DND-41 (cell line): ENCODE measurements around the gene EDEM3.

Experiments used
- ATAC-seq: fragments of 200-7000 bp; cut with Tn5 transposase; 3 replicates; pipeline ENCODE4 v1.9.1; 2021; ENCODE audit warnings: low read depth; ENCODE audit not compliant: insufficient read depth
- DNase-seq: peaks from one replicate; pipeline ENCODE4 v3.0.0-alpha.2; 2020
- H2AFZ ChIP-seq: 2 replicates; pipeline ENCODE4 v1.6.0; 2012; ENCODE audit warnings: low read depth, low read length
- H3K27ac ChIP-seq: 2 replicates; pipeline ENCODE4 v1.5.1; 2012; ENCODE audit warnings: low read length, inconsistent platforms
- H3K27me3 ChIP-seq: fragments of 200-600 bp; sonication (generic); 2 replicates; pipeline ENCODE4 v1.6.0; 2012; ENCODE audit warnings: low read length, mild to moderate bottlenecking, inconsistent platforms; ENCODE audit not compliant: insufficient read depth, poor library complexity
- H3K36me3 ChIP-seq: 2 replicates; pipeline ENCODE4 v1.5.1; 2012; ENCODE audit warnings: low read length, inconsistent platforms; ENCODE audit not compliant: insufficient read depth
- H3K4me1 ChIP-seq: 2 replicates; pipeline ENCODE4 v1.5.1; 2012; ENCODE audit warnings: mild to moderate bottlenecking, low read length; ENCODE audit not compliant: insufficient read depth
- H3K4me2 ChIP-seq: 2 replicates; pipeline ENCODE4 v1.6.0; 2012; ENCODE audit warnings: mild to moderate bottlenecking, moderate library complexity, low read length, inconsistent platforms; ENCODE audit not compliant: insufficient read depth
- H3K4me3 ChIP-seq, 2 experiments: fragments of 200-600 bp in 1 of 2; shearing (Covaris generic) in 1 of 2; 2 replicates each; pipeline ENCODE4 v1.5.1; 2012 to 2016; ENCODE audit warnings: inconsistent platforms in 2 of 2, low read length in 2 of 2, mild to moderate bottlenecking in 2 of 2, low read depth in 1 of 2, moderate library complexity in 1 of 2
- H3K79me2 ChIP-seq: 2 replicates; pipeline ENCODE4 v1.6.0; 2012; ENCODE audit warnings: low read length, inconsistent platforms; ENCODE audit not compliant: insufficient read depth
- H3K9ac ChIP-seq: 2 replicates; pipeline ENCODE4 v1.6.0; 2012; ENCODE audit warnings: low read depth, mild to moderate bottlenecking, inconsistent platforms, low read length, moderate library complexity
- H3K9me3 ChIP-seq: 2 replicates; pipeline ENCODE4 v1.5.1; 2012; ENCODE audit warnings: low read length, moderate library complexity, mild to moderate bottlenecking, inconsistent platforms; ENCODE audit not compliant: insufficient read depth, severe bottlenecking
- H4K20me1 ChIP-seq: 2 replicates; pipeline ENCODE4 v1.6.0; 2012; ENCODE audit warnings: low read length; ENCODE audit not compliant: insufficient read depth
- EZH2 ChIP-seq: IDR thresholded peaks from 3 replicates; pipeline ENCODE4 v1.6.1; 2012; ENCODE audit warnings: borderline replicate concordance, low read depth, mild to moderate bottlenecking, moderate library complexity, low read length, inconsistent platforms; ENCODE audit not compliant: severe bottlenecking
- TF ChIP-seq, protein P1 (sequence below): IDR thresholded peaks from 2 replicates; pipeline ENCODE4 v1.5.1; 2012; ENCODE audit warnings: borderline replicate concordance, low read length, moderate library complexity, mild to moderate bottlenecking; ENCODE audit not compliant: poor library complexity, severe bottlenecking; ENCODE audit errors: extremely low read depth

EDEM3 gene

DNA sequence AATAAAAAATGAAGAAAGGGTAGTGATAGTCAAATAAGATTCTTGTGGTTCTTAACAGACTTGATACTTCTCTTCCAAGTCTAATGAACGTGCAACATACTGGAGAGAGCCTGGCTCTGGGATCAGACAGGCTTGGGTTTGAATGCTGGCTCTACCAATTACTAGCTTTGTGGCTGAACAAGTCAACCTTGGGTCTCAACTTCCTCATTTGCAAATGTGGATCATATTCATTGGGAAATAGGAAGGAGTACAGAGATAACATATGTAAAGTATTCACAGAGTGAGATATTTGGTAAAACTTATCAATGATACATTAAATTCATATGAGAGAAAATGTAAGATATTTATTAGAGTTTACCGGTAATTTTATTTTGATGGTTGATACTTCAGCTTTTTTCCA lies 2.0 kb downstream of the EDEM3 start:
- H3K4me1 ChIP-seq: peaks cover 45% of the 10 kb centered on the region
- ATAC-seq: no peak
- no peak overlapping the region for H2AFZ ChIP-seq
- H4K20me1 ChIP-seq: no peaks in the 10 kb centered on the region
- peaks cover 47% of the 10 kb centered on the region for H3K79me2 ChIP-seq
- no peak for DNase-seq
- TF ChIP-seq EZH2: no peak
- TF ChIP-seq, protein P1, sequence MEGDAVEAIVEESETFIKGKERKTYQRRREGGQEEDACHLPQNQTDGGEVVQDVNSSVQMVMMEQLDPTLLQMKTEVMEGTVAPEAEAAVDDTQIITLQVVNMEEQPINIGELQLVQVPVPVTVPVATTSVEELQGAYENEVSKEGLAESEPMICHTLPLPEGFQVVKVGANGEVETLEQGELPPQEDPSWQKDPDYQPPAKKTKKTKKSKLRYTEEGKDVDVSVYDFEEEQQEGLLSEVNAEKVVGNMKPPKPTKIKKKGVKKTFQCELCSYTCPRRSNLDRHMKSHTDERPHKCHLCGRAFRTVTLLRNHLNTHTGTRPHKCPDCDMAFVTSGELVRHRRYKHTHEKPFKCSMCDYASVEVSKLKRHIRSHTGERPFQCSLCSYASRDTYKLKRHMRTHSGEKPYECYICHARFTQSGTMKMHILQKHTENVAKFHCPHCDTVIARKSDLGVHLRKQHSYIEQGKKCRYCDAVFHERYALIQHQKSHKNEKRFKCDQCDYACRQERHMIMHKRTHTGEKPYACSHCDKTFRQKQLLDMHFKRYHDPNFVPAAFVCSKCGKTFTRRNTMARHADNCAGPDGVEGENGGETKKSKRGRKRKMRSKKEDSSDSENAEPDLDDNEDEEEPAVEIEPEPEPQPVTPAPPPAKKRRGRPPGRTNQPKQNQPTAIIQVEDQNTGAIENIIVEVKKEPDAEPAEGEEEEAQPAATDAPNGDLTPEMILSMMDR: no peak
- no peaks in the 10 kb centered on the region for H3K27me3 ChIP-seq
- H3K4me2 ChIP-seq: peak overlapping the region; percentile 79
- peak overlapping the region; percentile 81; the same call in 1 of the 2 replicates for H3K27ac ChIP-seq
- peaks cover 3% of the 10 kb centered on the region; the same call in 1 of the 2 replicates for H3K36me3 ChIP-seq
- H3K9me3 ChIP-seq: no peaks in the 10 kb centered on the region
- peak overlapping the region; percentile 64 to 85; a peak in 2 of 4 replicates for H3K4me3 ChIP-seq
- 0 out of 2 replicates have a peak overlapping the region, but pooled peaks have one; percentile 81 for H3K9ac ChIP-seq

DNA sequence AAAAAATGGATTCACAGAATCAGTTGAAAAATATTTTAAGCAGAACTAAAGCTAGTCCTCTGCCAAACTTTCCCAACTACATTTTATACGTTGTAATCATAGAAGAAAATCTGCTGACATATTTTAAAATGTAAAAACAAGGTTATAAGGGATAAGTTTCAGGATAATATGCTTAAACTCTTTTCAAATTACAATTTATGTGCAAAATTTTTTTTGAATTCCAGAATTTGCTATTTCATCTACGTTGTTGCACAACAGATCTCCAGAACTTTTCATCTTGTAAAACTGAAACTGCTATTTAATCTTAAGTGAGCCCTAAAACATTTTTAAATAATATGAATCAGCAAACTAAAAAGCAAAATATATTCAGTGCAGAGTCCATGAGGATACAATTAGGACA lies 5.9 kb downstream of the EDEM3 start:
- TF ChIP-seq EZH2: no peak
- TF ChIP-seq, protein P1: no peak
- H3K79me2 ChIP-seq: peaks cover 47% of the 10 kb centered on the region

DNA sequence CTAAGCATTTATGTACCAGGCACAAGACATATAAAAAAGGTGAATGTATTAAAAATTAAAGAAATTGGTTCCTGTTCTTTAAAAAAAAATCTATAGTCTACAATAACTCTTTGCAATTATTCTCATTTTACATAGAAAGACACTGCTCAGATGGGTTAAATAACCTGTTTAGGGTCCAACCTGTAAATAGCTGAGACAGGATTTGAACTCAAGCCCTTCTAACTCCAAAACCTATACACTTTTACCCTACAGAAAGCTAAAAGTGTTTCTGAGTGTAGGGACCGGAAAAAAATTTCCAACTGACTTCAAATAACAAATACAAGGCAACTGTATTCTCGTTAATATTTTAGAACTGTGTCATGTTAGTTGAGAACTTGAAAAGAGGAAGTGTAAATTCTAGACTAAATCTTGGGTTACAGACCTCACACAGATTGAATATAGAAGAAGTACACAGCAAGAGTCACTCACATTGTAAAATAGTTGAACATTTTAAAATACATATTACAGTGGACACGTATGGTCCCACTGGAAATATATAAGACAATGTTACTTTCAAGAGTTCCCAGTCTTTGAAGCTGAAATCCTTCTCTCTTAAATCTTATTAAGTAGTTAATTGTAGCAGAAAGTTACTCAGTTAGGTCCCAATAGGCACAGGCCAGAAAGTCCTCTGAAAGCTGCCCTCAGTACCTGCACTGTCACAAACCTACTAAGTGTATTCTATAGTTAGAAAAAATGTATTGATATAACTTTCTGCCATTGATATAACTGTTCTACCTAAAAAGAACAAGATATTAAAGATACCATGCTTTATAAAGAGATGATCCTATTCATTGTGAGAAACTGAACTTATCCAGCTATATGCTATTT lies 7.3 kb downstream of the EDEM3 start:
- H3K4me2 ChIP-seq: 0 out of 2 replicates have a peak overlapping the region, but pooled peaks have one; percentile 8
- H2AFZ ChIP-seq: no peak overlapping the region
- no peaks in the 10 kb centered on the region for H3K9me3 ChIP-seq
- H4K20me1 ChIP-seq: no peaks in the 10 kb centered on the region
- H3K27me3 ChIP-seq: no peaks in the 10 kb centered on the region
- no peak for ATAC-seq
- no peak overlapping the region for H3K4me3 ChIP-seq
- H3K9ac ChIP-seq: no peak overlapping the region; the same call in 1 of the 2 replicates
- TF ChIP-seq, protein P1: no peak
- TF ChIP-seq EZH2: no peak
- H3K4me1 ChIP-seq: peaks cover 72% of the 10 kb centered on the region
- H3K27ac ChIP-seq: peak overlapping the region; percentile 77
- DNase-seq: no peak
- H3K36me3 ChIP-seq: 0 out of 2 replicates have a peak, but pooled peaks cover 12% of the 10 kb centered on the region
- H3K79me2 ChIP-seq: peaks cover 40% of the 10 kb centered on the region

More for the DNA sequence above, 5.9 kb downstream of the EDEM3 start:
- no peak overlapping the region for H3K27ac ChIP-seq
- no peaks in the 10 kb centered on the region for H3K9me3 ChIP-seq
- H4K20me1 ChIP-seq: no peaks in the 10 kb centered on the region
- H3K27me3 ChIP-seq: no peaks in the 10 kb centered on the region
- H3K4me1 ChIP-seq: peaks cover 73% of the 10 kb centered on the region
- H3K4me2 ChIP-seq: no peak overlapping the region
- no peak for ATAC-seq
- DNase-seq: no peak
- 0 out of 2 replicates have a peak, but pooled peaks cover 12% of the 10 kb centered on the region for H3K36me3 ChIP-seq
- H3K9ac ChIP-seq: no peak overlapping the region
- no peak overlapping the region for H2AFZ ChIP-seq
- no peak overlapping the region for H3K4me3 ChIP-seq
